Neuronal stem cell (in vitro differentiated cells): ENCODE results near the gene PTPRD.

ENCODE experiments used
- DNase-seq: peaks from one replicate; pipeline ENCODE4 v3.0.0-alpha.2; 2013; ENCODE audit warnings: low spot score
- H2AFZ ChIP-seq: one replicate; pipeline ENCODE4 v1.6.1; 2013; ENCODE audit warnings: mild to moderate bottlenecking, low read length, inconsistent platforms
- H2AK5ac ChIP-seq: 2 replicates; pipeline ENCODE4 v1.6.1; 2013; ENCODE audit warnings: low read depth, mild to moderate bottlenecking, inconsistent platforms, low read length, moderate library complexity, mixed read lengths
- H2BK120ac ChIP-seq: 2 replicates; pipeline ENCODE4 v1.6.1; 2013; ENCODE audit warnings: low read depth, mild to moderate bottlenecking, inconsistent platforms, low read length, moderate library complexity, mixed read lengths
- H2BK12ac ChIP-seq: one replicate; pipeline ENCODE4 v1.6.1; 2013; ENCODE audit warnings: low read length, inconsistent platforms
- H2BK15ac ChIP-seq: 2 replicates; pipeline ENCODE4 v1.6.1; 2013; ENCODE audit warnings: mild to moderate bottlenecking, low read length, inconsistent platforms, mixed read lengths
- H2BK5ac ChIP-seq: one replicate; pipeline ENCODE4 v1.6.1; 2013; ENCODE audit warnings: inconsistent platforms, mild to moderate bottlenecking, low read length, moderate library complexity
- H3K14ac ChIP-seq: one replicate; pipeline ENCODE4 v1.6.1; 2013; ENCODE audit warnings: low read length, inconsistent platforms
- H3K18ac ChIP-seq: 2 replicates; pipeline ENCODE4 v1.6.1; 2013; ENCODE audit warnings: low read length, inconsistent platforms
- H3K23ac ChIP-seq: 2 replicates; pipeline ENCODE4 v1.6.1; 2013; ENCODE audit warnings: low read depth, mild to moderate bottlenecking, mixed read lengths, low read length, inconsistent platforms; ENCODE audit not compliant: poor library complexity
- H3K27ac ChIP-seq: replicated peaks from 3 replicates; pipeline ENCODE4 v1.5.1; 2013; ENCODE audit warnings: low read length, inconsistent platforms
- H3K27me3 ChIP-seq, 3 experiments: 2 replicates each; pipeline ENCODE4 v1.6.1; 2013; ENCODE audit warnings: low read length in 3 of 3, mild to moderate bottlenecking in 2 of 3, inconsistent platforms in 1 of 3, low read depth in 1 of 3, mixed read lengths in 1 of 3, moderate library complexity in 1 of 3; ENCODE audit not compliant: control insufficient read depth in 3 of 3, insufficient read depth in 3 of 3
- H3K36me3 ChIP-seq, 2 donors: replicated peaks in 1 of 2; 2 replicates each; pipeline ENCODE4 v1.6.1; 2013; ENCODE audit warnings: low read length in 2 of 2; ENCODE audit not compliant: control insufficient read depth in 2 of 2, insufficient read depth in 2 of 2
- H3K4ac ChIP-seq: 2 replicates; pipeline ENCODE4 v1.6.1; 2013; ENCODE audit warnings: inconsistent platforms, mild to moderate bottlenecking, low read length, moderate library complexity
- H3K4me1 ChIP-seq, 2 donors: 1 replicate in 1 of 2; 2 replicates in 1 of 2; pipeline ENCODE4 v1.6.1; 2013; ENCODE audit warnings: low read length in 2 of 2, low read depth in 1 of 2; ENCODE audit not compliant: control insufficient read depth in 2 of 2, insufficient read depth in 1 of 2
- H3K4me2 ChIP-seq: one replicate; pipeline ENCODE4 v1.6.1; 2013; ENCODE audit warnings: mild to moderate bottlenecking, low read length, inconsistent platforms; ENCODE audit not compliant: insufficient read depth, poor library complexity, severe bottlenecking
- H3K4me3 ChIP-seq, 2 donors: 2 replicates each; pipeline ENCODE4 v1.5.1; 2013; ENCODE audit warnings: low read length in 2 of 2, mild to moderate bottlenecking in 2 of 2, inconsistent platforms in 1 of 2, moderate library complexity in 1 of 2
- H3K79me1 ChIP-seq: one replicate; pipeline ENCODE4 v1.6.1; 2013; ENCODE audit warnings: low read depth, mild to moderate bottlenecking, inconsistent platforms, low read length, moderate library complexity
- H3K9ac ChIP-seq: one replicate; pipeline ENCODE4 v1.6.1; 2013; ENCODE audit warnings: mild to moderate bottlenecking, low read depth, low read length, inconsistent platforms; ENCODE audit not compliant: poor library complexity
- H3K9me3 ChIP-seq, 2 donors: replicated peaks in 1 of 2; 2 replicates each; pipeline versions ENCODE3 to v1.6.1; 2013; ENCODE audit warnings: low read length in 2 of 2, mild to moderate bottlenecking in 2 of 2, inconsistent platforms in 1 of 2, low read depth in 1 of 2, mixed read lengths in 1 of 2, moderate library complexity in 1 of 2; ENCODE audit not compliant: control insufficient read depth in 2 of 2, insufficient read depth in 1 of 2
- H4K8ac ChIP-seq: one replicate; pipeline ENCODE4 v1.6.1; 2013; ENCODE audit warnings: low read depth, mild to moderate bottlenecking, inconsistent platforms, low read length, moderate library complexity
- H4K91ac ChIP-seq: one replicate; pipeline ENCODE4 v1.6.1; 2013; ENCODE audit warnings: low read length, low read depth, mild to moderate bottlenecking, inconsistent platforms; ENCODE audit not compliant: poor library complexity
- WGBS, 2 donors: extraction: QIAGEN DNeasy Blood & Tissue Kit; methylation state at CpG; one replicate each; pipeline ENCODE4 v1.1.7; 2013; ENCODE audit warnings: missing lambda C conversion rate in 2 of 2, mixed read lengths in 1 of 2; ENCODE audit not compliant: insufficient read length in 2 of 2, insufficient replicate concordance in 1 of 2; ENCODE audit errors: extremely low coverage in 2 of 2; 5-methylcytosine and 5-hydroxymethylcytosine counted together

The PTPRD gene

DNA sequence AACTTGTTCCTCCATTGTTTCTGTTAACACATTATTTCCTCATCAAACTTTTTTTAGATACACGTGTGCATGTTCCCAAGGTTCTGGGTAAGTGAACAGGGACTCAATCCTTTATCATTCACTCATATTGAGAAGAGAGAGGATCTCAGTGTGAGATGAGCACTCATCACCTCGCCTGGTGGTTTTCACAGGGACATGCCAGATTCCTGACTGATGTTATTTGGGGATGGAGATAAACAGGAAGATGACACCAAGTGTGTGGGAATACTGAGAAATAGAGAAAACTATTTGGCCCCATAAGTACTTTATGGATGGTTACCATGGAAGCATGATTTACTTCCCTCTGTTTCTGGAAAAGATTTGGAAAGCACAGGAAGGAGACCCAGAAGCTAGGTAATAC, 2279.9 kb downstream of the PTPRD start:
- WGBS, 2 donors: no CpG with 5 or more reads among the region's 2 CpGs

GRCh38 chr9:8332331-8332650, 2280.5 kb downstream of the PTPRD start:
- no peak overlapping the region for H2AK5ac ChIP-seq
- no CpG with 5 or more reads among the region's 2 CpGs for WGBS, 2 donors
- no peaks in the 10 kb centered on the region for H3K4me1 ChIP-seq

More for the DNA sequence above, 2279.9 kb downstream of the PTPRD start:
- Histone ChIP-seq H3K9ac (no peak overlapping the region), H4K91ac (no peak overlapping the region), H3K4me1 (no peaks in the 10 kb centered on the region), H3K4me2 (no peak overlapping the region), H3K79me1 (no peaks in the 10 kb centered on the region), H2AK5ac (no peak overlapping the region), H2AFZ (no peak overlapping the region), H2BK12ac (no peak overlapping the region), H4K8ac (no peak overlapping the region), H2BK120ac (no peak overlapping the region), H3K18ac (no peak overlapping the region), H3K9me3 (peaks cover 0 to 10% of the 10 kb centered on the region in 2 donors), H3K27me3 (no peaks in the 10 kb centered on the region), H2BK5ac (no peak overlapping the region), H3K14ac (no peak overlapping the region), H2BK15ac (no peak overlapping the region), H3K27ac (no peak overlapping the region), H3K23ac (no peak overlapping the region), H3K4me3 (no peak overlapping the region), H3K36me3 (peaks cover 5 to 24% of the 10 kb centered on the region in 2 donors), H3K4ac (no peak overlapping the region)
- no peak for DNase-seq

GRCh38 chr9:8331507-8332330, 2281.1 kb downstream of the PTPRD start:
- Histone ChIP-seq H3K14ac (no peak overlapping the region), H3K36me3 (peaks cover 5 to 17% of the 10 kb centered on the region in 2 donors), H3K9ac (no peak overlapping the region), H2BK120ac (no peak overlapping the region), H3K18ac (no peak overlapping the region), H2BK15ac (no peak overlapping the region), H4K8ac (no peak overlapping the region), H4K91ac (no peak overlapping the region), H3K9me3 (peaks cover 0 to 10% of the 10 kb centered on the region in 2 donors), H3K4me2 (no peak overlapping the region), H3K79me1 (no peaks in the 10 kb centered on the region), H3K4me1 (no peaks in the 10 kb centered on the region), H2AK5ac (no peak overlapping the region), H2BK12ac (no peak overlapping the region), H3K4ac (no peak overlapping the region), H3K23ac (no peak overlapping the region), H3K4me3 (no peak overlapping the region), H3K27ac (no peak overlapping the region), H2BK5ac (no peak overlapping the region), H3K27me3 (no peaks in the 10 kb centered on the region), H2AFZ (no peak overlapping the region)
- WGBS, 2 donors: no CpG with 5 or more reads among the region's 15 CpGs
- no peak for DNase-seq

More at GRCh38 chr9:8332331-8332650, 2280.5 kb downstream of the PTPRD start:
- H2BK15ac ChIP-seq: no peak overlapping the region
- no peak overlapping the region for H3K23ac ChIP-seq
- H3K9me3 ChIP-seq: peaks cover 0 to 10% of the 10 kb centered on the region in 2 donors
- no peak overlapping the region for H4K91ac ChIP-seq
- no peak overlapping the region for H4K8ac ChIP-seq
- H3K27ac ChIP-seq: no peak overlapping the region
- no peak overlapping the region for H2BK5ac ChIP-seq
- H2BK12ac ChIP-seq: no peak overlapping the region
- no peak overlapping the region for H3K4me2 ChIP-seq
- no peak overlapping the region for H3K4me3 ChIP-seq
- DNase-seq: no peak
- no peak overlapping the region for H3K18ac ChIP-seq
- H3K4ac ChIP-seq: no peak overlapping the region
- no peak overlapping the region for H2BK120ac ChIP-seq
- H3K27me3 ChIP-seq: no peaks in the 10 kb centered on the region
- no peaks in the 10 kb centered on the region for H3K79me1 ChIP-seq
- H3K14ac ChIP-seq: no peak overlapping the region
- no peak overlapping the region for H3K9ac ChIP-seq
- H2AFZ ChIP-seq: no peak overlapping the region
- H3K36me3 ChIP-seq: peaks cover 5 to 19% of the 10 kb centered on the region in 2 donors

DNA sequence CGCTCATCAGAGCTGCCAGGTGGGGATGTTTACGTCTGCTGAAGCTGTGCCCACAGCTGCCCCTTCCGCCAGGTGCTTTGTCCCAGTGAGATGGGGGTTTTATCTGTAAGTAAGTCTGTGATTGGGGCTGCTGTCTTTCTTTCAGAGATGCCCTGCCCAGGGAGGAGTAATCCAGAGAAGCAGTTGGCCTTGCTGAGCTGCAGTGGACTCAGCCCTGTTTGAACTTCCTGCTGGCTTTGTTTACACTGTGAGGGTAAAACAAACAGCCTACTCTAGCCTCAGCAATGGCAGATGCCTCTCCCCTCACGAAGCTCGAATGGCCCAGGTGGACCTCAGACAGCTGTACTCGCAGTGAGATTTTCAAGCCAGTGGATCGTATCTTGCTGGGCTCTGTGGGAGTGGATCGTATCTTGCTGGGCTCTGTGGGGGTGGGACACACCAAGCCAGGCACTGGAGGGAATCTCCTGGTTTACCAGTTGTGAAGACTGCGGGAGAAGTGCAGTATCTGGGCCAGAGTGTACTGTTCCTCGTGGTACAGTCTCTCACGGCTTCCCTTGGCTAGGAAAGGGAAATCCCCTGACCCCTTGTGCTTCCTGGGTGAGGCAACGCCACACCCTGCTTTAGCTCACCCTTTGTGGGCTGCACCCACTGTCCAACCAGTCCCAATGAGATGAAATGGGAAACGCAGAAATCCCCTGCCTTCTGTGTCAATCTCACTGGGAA, 2283.1 kb downstream of the PTPRD start:
- Histone ChIP-seq H4K8ac (peak overlapping the region; percentile 48), H3K9ac (no peak overlapping the region), H3K23ac (peak overlapping the region; percentile 65), H2AFZ (no peak overlapping the region), H3K9me3 (peaks cover 0 to 10% of the 10 kb centered on the region in 2 donors), H2AK5ac (no peak overlapping the region), H2BK12ac (no peak overlapping the region), H3K27ac (no peak overlapping the region), H2BK5ac (no peak overlapping the region), H3K14ac (no peak overlapping the region), H3K36me3 (peaks cover 5 to 17% of the 10 kb centered on the region in 2 donors), H3K4me3 (no peak overlapping the region), H3K4ac (no peak overlapping the region), H3K27me3 (no peaks in the 10 kb centered on the region), H3K79me1 (no peaks in the 10 kb centered on the region), H4K91ac (no peak overlapping the region), H3K18ac (no peak overlapping the region), H3K4me2 (no peak overlapping the region), H2BK120ac (no peak overlapping the region), H3K4me1 (no peaks in the 10 kb centered on the region), H2BK15ac (no peak overlapping the region)
- no peak for DNase-seq
- WGBS, 2 donors: no CpG with 5 or more reads among the region's 13 CpGs
